Activated CD4-positive, alpha-beta memory T cell treated with anti-CD3 and anti-CD28 coated beads, Interleukin-2, amount 10 ng/mL, durations not matched to agents 7 days and 5 days (primary cell): Measurements from ENCODE around the gene SYNGR3. TPM values are rescaled to one million over a fixed set of nuclear protein-coding genes. Genes with fewer than 3 reads are reported as not detected.

Source experiments
- CTCF ChIA-PET: fragments of 350-600 bp; sonication (Branson Sonifier 250); formaldehyde crosslinking; loops from one replicate; lab custom pipeline; 2021; ENCODE audit warnings: antibody characterized with exemption, inconsistent platforms; lab: Charles Lee
- POLR2A ChIA-PET: fragments of 350-600 bp; sonication (Branson Sonifier 250); formaldehyde crosslinking; loops from one replicate; lab custom pipeline; 2021; ENCODE audit warnings: antibody characterized with exemption; lab: Charles Lee
- DNase-seq: peaks from one replicate; pipeline ENCODE4 v3.0.0-alpha.2; 2020
- H3K27ac Mint-ChIP-seq: one replicate; pipeline ENCODE4 v1.8.0; 2021; ENCODE audit warnings: mild to moderate bottlenecking, mixed read lengths
- H3K27me3 Mint-ChIP-seq: one replicate; pipeline ENCODE4 v1.8.0; 2021; ENCODE audit warnings: mixed read lengths
- H3K36me3 Mint-ChIP-seq: one replicate; pipeline ENCODE4 v1.8.0; 2021; ENCODE audit warnings: low read depth, mixed read lengths
- H3K4me1 Mint-ChIP-seq: one replicate; pipeline ENCODE4 v1.8.0; 2021; ENCODE audit warnings: mixed read lengths
- H3K4me3 Mint-ChIP-seq: one replicate; pipeline ENCODE4 v1.8.0; 2021; ENCODE audit warnings: mild to moderate bottlenecking, mixed read lengths
- H3K9me3 Mint-ChIP-seq: one replicate; pipeline ENCODE4 v1.8.0; 2021; ENCODE audit warnings: mixed read lengths
- total RNA-seq, 2 experiments: library from RNA; stranded (reverse); gene quantifications; one replicate each; pipeline ENCODE4 v1.2.3, GENCODE V29; 2021

SYNGR3 gene
- total RNA-seq, 2 experiments from 2014 or later = 12.3 to 12.6 TPM

GRCh38 chr16:2023092-2024031 is 33.6 kb downstream of the SYNGR3 start:
- DNase-seq = peak; percentile 97
- H3K27me3 Mint-ChIP-seq = peaks cover 47% of the 10 kb centered on the region
- POLR2A ChIA-PET = interaction anchor here (0.6 to 1.6 kb wide), 8 partner anchors 15 to 132 kb away, joined by 3 to 8 read pairs (median 4); partner anchors contain the start of genes NTHL1, TRAF7 and TSC2
- no peaks in the 10 kb centered on the region for H3K36me3 Mint-ChIP-seq
- peaks cover 19% of the 10 kb centered on the region for H3K4me1 Mint-ChIP-seq
- H3K9me3 Mint-ChIP-seq = no peaks in the 10 kb centered on the region
- peak overlapping the region; percentile 64 for H3K4me3 Mint-ChIP-seq
- peak overlapping the region; percentile 58 for H3K27ac Mint-ChIP-seq
- CTCF ChIA-PET = interaction anchor here (0.6 to 5.5 kb wide), 18 partner anchors 9 to 508 kb away, joined by 3 to 79 read pairs (median 4); partner anchors contain the start of genes CEMP1, NTHL1, TRAF7 and TSC2

GRCh38 chr16:2024032-2024420 is 34.3 kb downstream of the SYNGR3 start:
- Mint-ChIP-seq H3K27ac (no peak overlapping the region), H3K4me1 (peaks cover 19% of the 10 kb centered on the region), H3K9me3 (no peaks in the 10 kb centered on the region), H3K4me3 (no peak overlapping the region), H3K27me3 (peaks cover 46% of the 10 kb centered on the region), H3K36me3 (no peaks in the 10 kb centered on the region)
- POLR2A ChIA-PET = interaction anchor here (1.2 kb wide), 1 partner anchor 16 kb away, joined by 3 read pairs; no protein-coding TSS in a partner anchor
- no peak for DNase-seq
- CTCF ChIA-PET = interaction anchor here (2.2 to 5.5 kb wide), 2 partner anchors 24 to 116 kb away, joined by 12 to 79 read pairs; partner anchors contain the start of genes NTHL1 and TSC2

- Mint-ChIP-seq H3K4me1 (peaks cover 19% of the 10 kb centered on the region), H3K9me3 (no peaks in the 10 kb centered on the region), H3K36me3 (no peaks in the 10 kb centered on the region), H3K4me3 (no peak overlapping the region), H3K27ac (no peak overlapping the region), H3K27me3 (peaks cover 44% of the 10 kb centered on the region)
- no peak for DNase-seq
- ChIA-PET CTCF (interaction anchor here (5.5 kb wide), 1 partner anchor 115 kb away, joined by 79 read pairs; no protein-coding TSS in a partner anchor), POLR2A (interaction anchor here (1.0 kb wide), 1 partner anchor 130 kb away, joined by 6 read pairs; the partner anchor contains the start of gene TRAF7)
Observed at GRCh38 chr16:2025251-2025650, 35.5 kb downstream of the SYNGR3 start.

- Mint-ChIP-seq H3K27ac (no peak overlapping the region), H3K4me1 (peaks cover 16% of the 10 kb centered on the region), H3K27me3 (peaks cover 39% of the 10 kb centered on the region), H3K36me3 (no peaks in the 10 kb centered on the region), H3K9me3 (no peaks in the 10 kb centered on the region), H3K4me3 (peak overlapping the region; percentile 14)
- DNase-seq = no peak
- CTCF ChIA-PET = interaction anchor here (5.5 kb wide), 1 partner anchor 114 kb away, joined by 79 read pairs; no protein-coding TSS in a partner anchor
- POLR2A ChIA-PET = no interaction called here
Observed at GRCh38 chr16:2025878-2026460, 36.2 kb downstream of the SYNGR3 start.

GRCh38 chr16:2026461-2027023 is 36.8 kb downstream of the SYNGR3 start, which contains the start of gene NHERF2:
Gene NHERF2 (plus strand): TSS chr16:2026902. CDS start chr16:2027006, 104 bp downstream.
- peak; percentile 34 for DNase-seq
- no peaks in the 10 kb centered on the region for H3K36me3 Mint-ChIP-seq
- no peaks in the 10 kb centered on the region for H3K9me3 Mint-ChIP-seq
- peaks cover 16% of the 10 kb centered on the region for H3K4me1 Mint-ChIP-seq
- CTCF ChIA-PET = no interaction called here
- no peak within 1 kb of the TSS for H3K27ac Mint-ChIP-seq
- H3K27me3 Mint-ChIP-seq = peaks cover 37% of the 10 kb centered on the region
- peak within 1 kb of the TSS; percentile 45 for H3K4me3 Mint-ChIP-seq
- POLR2A ChIA-PET = no interaction called here

GRCh38 chr16:2027024-2028010 is 37.5 kb downstream of the SYNGR3 start:
- no peaks in the 10 kb centered on the region for H3K36me3 Mint-ChIP-seq
- POLR2A ChIA-PET = interaction anchor here (1.2 to 2.0 kb wide), 4 partner anchors 18 to 128 kb away, joined by 3 to 10 read pairs (median 4); partner anchors contain the start of genes NTHL1, TRAF7, TSC2 and ZNF598

GRCh38 chr16:2028146-2028545 is 38.4 kb downstream of the SYNGR3 start:
- Mint-ChIP-seq H3K4me3 (no peak overlapping the region), H3K4me1 (peaks cover 9% of the 10 kb centered on the region), H3K27ac (no peak overlapping the region), H3K36me3 (no peaks in the 10 kb centered on the region), H3K9me3 (no peaks in the 10 kb centered on the region), H3K27me3 (peaks cover 25% of the 10 kb centered on the region)
- CTCF ChIA-PET = no interaction called here
- DNase-seq = no peak
- POLR2A ChIA-PET = interaction anchor here (1.2 to 2.0 kb wide), 4 partner anchors 18 to 127 kb away, joined by 3 to 10 read pairs (median 4); partner anchors contain the start of genes NTHL1, TRAF7, TSC2 and ZNF598

More at GRCh38 chr16:2027024-2028010, 37.5 kb downstream of the SYNGR3 start:
- H3K4me3 Mint-ChIP-seq = peak overlapping the region; percentile 45
- H3K9me3 Mint-ChIP-seq = no peaks in the 10 kb centered on the region
- peaks cover 31% of the 10 kb centered on the region for H3K27me3 Mint-ChIP-seq
- no peak overlapping the region for H3K27ac Mint-ChIP-seq
- no peak for DNase-seq
- CTCF ChIA-PET = no interaction called here
- H3K4me1 Mint-ChIP-seq = peaks cover 16% of the 10 kb centered on the region

- H3K27me3 Mint-ChIP-seq = peaks cover 25% of the 10 kb centered on the region
- CTCF ChIA-PET = no interaction called here
- no peak overlapping the region for H3K27ac Mint-ChIP-seq
- POLR2A ChIA-PET = interaction anchor here (1.8 to 2.0 kb wide), 2 partner anchors 19 to 126 kb away, joined by 4 to 10 read pairs; partner anchors contain the start of genes NTHL1, TRAF7 and TSC2
- no peak overlapping the region for H3K4me3 Mint-ChIP-seq
- H3K36me3 Mint-ChIP-seq = no peaks in the 10 kb centered on the region
- H3K4me1 Mint-ChIP-seq = peaks cover 7% of the 10 kb centered on the region
- no peak for DNase-seq
- no peaks in the 10 kb centered on the region for H3K9me3 Mint-ChIP-seq
Observed at GRCh38 chr16:2028620-2029220, 39.0 kb downstream of the SYNGR3 start.

GRCh38 chr16:2029350-2029749 is 39.6 kb downstream of the SYNGR3 start:
- no peak overlapping the region for H3K27ac Mint-ChIP-seq
- no peaks in the 10 kb centered on the region for H3K36me3 Mint-ChIP-seq
- peaks cover 5% of the 10 kb centered on the region for H3K4me1 Mint-ChIP-seq
- DNase-seq = no peak
- ChIA-PET CTCF (interaction anchor here (1.0 kb wide), 1 partner anchor 19 kb away, joined by 3 read pairs; the partner anchor contains the start of gene TSC2), POLR2A (no interaction called here)
- H3K9me3 Mint-ChIP-seq = no peaks in the 10 kb centered on the region
- H3K4me3 Mint-ChIP-seq = no peak overlapping the region
- H3K27me3 Mint-ChIP-seq = peaks cover 25% of the 10 kb centered on the region

GRCh38 chr16:2030036-2030435 is 40.3 kb downstream of the SYNGR3 start:
- DNase-seq = no peak
- Mint-ChIP-seq H3K4me1 (peaks cover 4% of the 10 kb centered on the region), H3K36me3 (no peaks in the 10 kb centered on the region), H3K27ac (no peak overlapping the region), H3K9me3 (no peaks in the 10 kb centered on the region), H3K27me3 (peaks cover 24% of the 10 kb centered on the region), H3K4me3 (no peak overlapping the region)
- POLR2A ChIA-PET = no interaction called here
- CTCF ChIA-PET = interaction anchor here (1.0 to 1.6 kb wide), 2 partner anchors 18 to 111 kb away, joined by 3 read pairs; partner anchors contain the start of gene TSC2

GRCh38 chr16:2031081-2031577 is 41.4 kb downstream of the SYNGR3 start:
- Mint-ChIP-seq H3K27me3 (peaks cover 17% of the 10 kb centered on the region), H3K9me3 (no peaks in the 10 kb centered on the region), H3K27ac (no peak overlapping the region), H3K36me3 (no peaks in the 10 kb centered on the region), H3K4me3 (no peak overlapping the region), H3K4me1 (peaks cover 4% of the 10 kb centered on the region)
- CTCF ChIA-PET = interaction anchor here (1.6 kb wide), 1 partner anchor 109 kb away, joined by 3 read pairs; no protein-coding TSS in a partner anchor
- DNase-seq = no peak
- POLR2A ChIA-PET = no interaction called here
